ENCODE data around the gene AADACL3.

Gene AADACL3

GRCh38 chr1:12769031-12769430 is 53.1 kb downstream of the AADACL3 start:
- TF ChIP-seq ZFX (IDR thresholded peaks at IDR 0.05) (no peak), CTCF (conservative IDR thresholded peaks at IDR 0.05) (no peak)

GRCh38 chr1:12769976-12770505 is 54.1 kb downstream of the AADACL3 start:
- H3K27ac ChIP-seq, result no peak overlapping the region
- TF ChIP-seq ZFX (IDR thresholded peaks at IDR 0.05) (no peak), CTCF (conservative IDR thresholded peaks at IDR 0.05) (no peak)

More at GRCh38 chr1:12769031-12769430, 53.1 kb downstream of the AADACL3 start:
- H3K27ac ChIP-seq, result no peak overlapping the region

GRCh38 chr1:12770620-12771019 is 54.7 kb downstream of the AADACL3 start:
- TF ChIP-seq ZFX (IDR thresholded peaks at IDR 0.05), result no peak
- no peak for TF ChIP-seq CTCF (conservative IDR thresholded peaks at IDR 0.05)
- no peak overlapping the region for H3K27ac ChIP-seq

GRCh38 chr1:12771186-12771585 is 55.3 kb downstream of the AADACL3 start:
- TF ChIP-seq ZFX (IDR thresholded peaks at IDR 0.05) (no peak), CTCF (conservative IDR thresholded peaks at IDR 0.05) (no peak)
- no peak overlapping the region for H3K27ac ChIP-seq

GRCh38 chr1:12772520-12772919 is 56.6 kb downstream of the AADACL3 start:
- TF ChIP-seq CTCF (conservative IDR thresholded peaks at IDR 0.05) (no peak), ZFX (IDR thresholded peaks at IDR 0.05) (no peak)
- no peak overlapping the region for H3K27ac ChIP-seq

- H3K27ac ChIP-seq, result no peak within 1 kb of the TSS
- TF ChIP-seq ZFX (IDR thresholded peaks at IDR 0.05) (no peak), CTCF (conservative IDR thresholded peaks at IDR 0.05) (no peak)
These were observed 57.5 kb downstream of the AADACL3 start, which contains the start of gene PRAMEF12 for GRCh38 chr1:12773438-12773837. TSS of gene PRAMEF12 (plus strand) at chr1:12773738. CDS start at chr1:12774868, 1,130 bp downstream.

- no peak overlapping the region for H3K27ac ChIP-seq
- TF ChIP-seq ZFX (IDR thresholded peaks at IDR 0.05) (no peak), CTCF (conservative IDR thresholded peaks at IDR 0.05) (no peak)
These were observed 59.0 kb downstream of the AADACL3 start for GRCh38 chr1:12774801-12775345.

All from C4-2B (cell line).